Loucy (cell line): ENCODE data around the gene NLGN4X.

Experiments used
- CTCF ChIP-seq: fragments of 200-600 bp; sonication (generic); conservative IDR thresholded peaks from 2 replicates; pipeline ENCODE4 v1.5.1; 2014; ENCODE audit warnings: mild to moderate bottlenecking, antibody characterized with exemption, low read length
- EZH2phosphoT487 ChIP-seq: fragments of 200-600 bp; IDR thresholded peaks from 2 replicates; pipeline ENCODE4 v1.6.1; 2018; ENCODE audit warnings: antibody characterized with exemption, mild to moderate bottlenecking, moderate library complexity, borderline replicate concordance

DNA sequence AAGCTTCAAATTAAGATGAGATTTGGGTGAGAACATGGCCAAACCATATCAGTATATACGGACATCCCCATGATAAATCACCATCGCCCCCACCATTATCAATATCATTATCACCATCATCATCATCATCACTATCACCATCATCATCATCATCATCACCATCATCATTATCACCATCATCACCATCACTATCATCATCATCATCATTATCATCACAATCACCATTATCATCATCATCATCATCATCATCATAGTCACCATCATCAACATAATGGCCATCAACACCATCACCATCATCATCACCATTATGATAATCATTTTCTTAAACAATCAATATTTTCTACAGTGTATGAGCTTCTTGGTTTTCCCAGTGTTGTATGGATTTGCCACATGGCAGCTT lies 360.9 kb downstream of the NLGN4X start:
- TF ChIP-seq CTCF, result no peak
- TF ChIP-seq EZH2phosphoT487, result no peak
